Activated T-cell treated with anti-CD3 and anti-CD28 coated beads for 4 hours (primary cell): Measurements from ENCODE around the gene ME1.

Experiments used
- DNase-seq: peaks from one replicate; pipeline ENCODE4 v3.0.0-alpha.2; 2020

Gene ME1

GRCh38 chr6:83185096-83185495, 245.8 kb downstream of the ME1 start:
- DNase-seq, result no peak

GRCh38 chr6:83183082-83183828, 247.6 kb downstream of the ME1 start:
- DNase-seq, result no peak

GRCh38 chr6:83182114-83182513, 248.7 kb downstream of the ME1 start:
- no peak for DNase-seq

GRCh38 chr6:83180426-83180950, 250.4 kb downstream of the ME1 start:
- no peak for DNase-seq

GRCh38 chr6:83176246-83176645, 254.6 kb downstream of the ME1 start:
- DNase-seq, result no peak

GRCh38 chr6:83169511-83169910, 261.3 kb downstream of the ME1 start:
- DNase-seq, result no peak

GRCh38 chr6:83169106-83169505, 261.7 kb downstream of the ME1 start:
- no peak for DNase-seq

GRCh38 chr6:83168556-83168955, 262.3 kb downstream of the ME1 start:
- no peak for DNase-seq

- no peak for DNase-seq
Observed at GRCh38 chr6:83167726-83168278, 263.0 kb downstream of the ME1 start.
